ENCODE results near the gene SETD7. TPM values are rescaled to one million over a fixed set of nuclear protein-coding genes. Genes with fewer than 3 reads are reported as not detected.

Gene SETD7
- total and polyA plus RNA-seq, 2 experiments from 2014 or later: 1.1 to 4.2 TPM

- peaks cover 4% of the 10 kb centered on the region for H3K4me1 ChIP-seq (ENCODE audit: insufficient read depth)
- H3K4me1 Mint-ChIP-seq: peaks cover 14% of the 10 kb centered on the region
- H3K36me3 ChIP-seq (ENCODE audit: insufficient read depth): no peaks in the 10 kb centered on the region
- DNase-seq (ENCODE audit: low spot score) (no peak), ATAC-seq (no peak)
- H3F3A ChIP-seq (replicated peaks; ENCODE audit: low read depth): no peaks in the 10 kb centered on the region
- H3K4me3 ChIP-seq: no peak overlapping the region
- H2AFZ ChIP-seq: no peak overlapping the region
- H3K9me3 Mint-ChIP-seq: no peaks in the 10 kb centered on the region
- H3K4me3 Mint-ChIP-seq: no peak overlapping the region
- H3K79me2 ChIP-seq (replicated peaks; ENCODE audit: insufficient read depth): no peaks in the 10 kb centered on the region
- peaks cover 20% of the 10 kb centered on the region for H3K27me3 ChIP-seq (ENCODE audit: insufficient read depth)
- no peak overlapping the region for H3K27ac Mint-ChIP-seq
- H3K36me3 Mint-ChIP-seq (ENCODE audit: low read depth): no peaks in the 10 kb centered on the region
- H3K27me3 Mint-ChIP-seq (ENCODE audit: insufficient read depth, low read depth, poor library complexity): peaks cover 1% of the 10 kb centered on the region
- peaks cover 9% of the 10 kb centered on the region for H3K9me2 ChIP-seq (ENCODE audit: insufficient read depth)
- H3K4me2 ChIP-seq: no peak overlapping the region
- no peak overlapping the region for H3K27ac ChIP-seq (ENCODE audit: low read depth)
- TF ChIP-seq ZNF462 (CRISPR knock-in tag; IDR thresholded peaks at IDR 0.05) (no peak), CREB1 (CRISPR knock-in tag; IDR thresholded peaks at IDR 0.05; ENCODE audit: low read depth) (no peak), ZNF114 (CRISPR knock-in tag; IDR thresholded peaks at IDR 0.05) (no peak), JUNB (IDR thresholded peaks at IDR 0.05; ENCODE audit: unreplicated experiment) (no peak), CTCF (conservative IDR thresholded peaks at IDR 0.05; ENCODE audit: low read depth in 2 of 2) (no peak), STAT1 (IDR thresholded peaks at IDR 0.05; ENCODE audit: unreplicated experiment) (no peak), EZH2 (IDR thresholded peaks at IDR 0.05; ENCODE audit: low read depth, unreplicated experiment) (no peak), ETS1 (IDR thresholded peaks at IDR 0.05) (no peak), POLR2AphosphoS5 (IDR thresholded peaks at IDR 0.05; ENCODE audit: low read depth) (no peak), ZNF331 (CRISPR knock-in tag; IDR thresholded peaks at IDR 0.05; ENCODE audit: low read depth) (no peak), EZH2phosphoT487 (IDR thresholded peaks at IDR 0.05; ENCODE audit: unreplicated experiment) (no peak), NANOG (IDR thresholded peaks at IDR 0.05; ENCODE audit: borderline replicate concordance) (no peak)
- TF ChIP-seq, protein P1, sequence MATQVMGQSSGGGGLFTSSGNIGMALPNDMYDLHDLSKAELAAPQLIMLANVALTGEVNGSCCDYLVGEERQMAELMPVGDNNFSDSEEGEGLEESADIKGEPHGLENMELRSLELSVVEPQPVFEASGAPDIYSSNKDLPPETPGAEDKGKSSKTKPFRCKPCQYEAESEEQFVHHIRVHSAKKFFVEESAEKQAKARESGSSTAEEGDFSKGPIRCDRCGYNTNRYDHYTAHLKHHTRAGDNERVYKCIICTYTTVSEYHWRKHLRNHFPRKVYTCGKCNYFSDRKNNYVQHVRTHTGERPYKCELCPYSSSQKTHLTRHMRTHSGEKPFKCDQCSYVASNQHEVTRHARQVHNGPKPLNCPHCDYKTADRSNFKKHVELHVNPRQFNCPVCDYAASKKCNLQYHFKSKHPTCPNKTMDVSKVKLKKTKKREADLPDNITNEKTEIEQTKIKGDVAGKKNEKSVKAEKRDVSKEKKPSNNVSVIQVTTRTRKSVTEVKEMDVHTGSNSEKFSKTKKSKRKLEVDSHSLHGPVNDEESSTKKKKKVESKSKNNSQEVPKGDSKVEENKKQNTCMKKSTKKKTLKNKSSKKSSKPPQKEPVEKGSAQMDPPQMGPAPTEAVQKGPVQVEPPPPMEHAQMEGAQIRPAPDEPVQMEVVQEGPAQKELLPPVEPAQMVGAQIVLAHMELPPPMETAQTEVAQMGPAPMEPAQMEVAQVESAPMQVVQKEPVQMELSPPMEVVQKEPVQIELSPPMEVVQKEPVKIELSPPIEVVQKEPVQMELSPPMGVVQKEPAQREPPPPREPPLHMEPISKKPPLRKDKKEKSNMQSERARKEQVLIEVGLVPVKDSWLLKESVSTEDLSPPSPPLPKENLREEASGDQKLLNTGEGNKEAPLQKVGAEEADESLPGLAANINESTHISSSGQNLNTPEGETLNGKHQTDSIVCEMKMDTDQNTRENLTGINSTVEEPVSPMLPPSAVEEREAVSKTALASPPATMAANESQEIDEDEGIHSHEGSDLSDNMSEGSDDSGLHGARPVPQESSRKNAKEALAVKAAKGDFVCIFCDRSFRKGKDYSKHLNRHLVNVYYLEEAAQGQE (IDR thresholded peaks at IDR 0.05; ENCODE audit: unreplicated experiment): no peak
- no peaks in the 10 kb centered on the region; the same call in 1 of the 2 replicates for H4K20me1 ChIP-seq (replicated peaks; ENCODE audit: insufficient read depth)
Observed at GRCh38 chr4:139584013-139584412, 28.0 kb upstream of the SETD7 start.
